ENCODE results near the gene ENTR1.
A peak's percentile ranks its signal among the peaks of the same experiment; 100 is the strongest.

ENTR1 gene

DNA sequence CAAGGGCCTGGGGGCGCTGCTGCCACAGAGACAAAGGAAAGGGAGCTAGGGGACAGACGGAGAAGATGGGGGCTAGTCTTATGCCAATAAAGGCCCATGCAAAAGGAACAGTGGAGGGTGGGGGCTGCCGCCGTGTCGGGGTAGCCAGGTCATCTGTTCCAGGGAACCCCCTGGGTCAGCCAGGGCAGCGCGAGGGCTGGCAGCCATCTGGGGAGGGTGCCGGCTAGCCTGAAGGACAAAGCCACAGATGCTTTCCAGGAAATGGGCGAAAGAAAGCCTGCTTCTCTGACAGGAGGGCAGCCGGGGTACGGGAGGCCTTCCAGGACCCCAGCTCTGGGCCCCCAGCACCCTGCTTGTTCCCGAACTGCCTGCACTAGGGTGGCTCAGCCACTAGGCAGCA, 35.3 kb downstream of the ENTR1 start:
- no peak for DNase-seq

DNA sequence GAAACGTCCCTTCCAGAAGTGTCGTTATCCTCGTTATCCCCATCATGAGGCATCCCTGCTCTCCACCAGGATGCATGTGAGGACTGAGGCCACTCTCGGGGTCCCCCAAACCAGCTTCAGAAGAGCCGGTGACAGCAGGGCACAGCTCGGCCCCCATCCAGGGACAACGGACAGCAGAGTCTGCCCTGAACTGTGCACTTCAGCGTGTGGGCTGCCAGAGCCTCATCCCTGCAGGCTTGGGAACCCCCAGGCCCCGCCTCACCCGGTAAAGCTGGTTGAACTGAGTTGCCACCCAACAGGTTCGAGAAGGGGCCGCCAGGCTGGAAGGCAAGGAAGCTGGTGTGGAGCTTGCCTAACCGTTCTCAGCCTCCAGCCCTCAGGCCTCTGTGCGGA, 36.2 kb downstream of the ENTR1 start:
- DNase-seq: no peak

DNA sequence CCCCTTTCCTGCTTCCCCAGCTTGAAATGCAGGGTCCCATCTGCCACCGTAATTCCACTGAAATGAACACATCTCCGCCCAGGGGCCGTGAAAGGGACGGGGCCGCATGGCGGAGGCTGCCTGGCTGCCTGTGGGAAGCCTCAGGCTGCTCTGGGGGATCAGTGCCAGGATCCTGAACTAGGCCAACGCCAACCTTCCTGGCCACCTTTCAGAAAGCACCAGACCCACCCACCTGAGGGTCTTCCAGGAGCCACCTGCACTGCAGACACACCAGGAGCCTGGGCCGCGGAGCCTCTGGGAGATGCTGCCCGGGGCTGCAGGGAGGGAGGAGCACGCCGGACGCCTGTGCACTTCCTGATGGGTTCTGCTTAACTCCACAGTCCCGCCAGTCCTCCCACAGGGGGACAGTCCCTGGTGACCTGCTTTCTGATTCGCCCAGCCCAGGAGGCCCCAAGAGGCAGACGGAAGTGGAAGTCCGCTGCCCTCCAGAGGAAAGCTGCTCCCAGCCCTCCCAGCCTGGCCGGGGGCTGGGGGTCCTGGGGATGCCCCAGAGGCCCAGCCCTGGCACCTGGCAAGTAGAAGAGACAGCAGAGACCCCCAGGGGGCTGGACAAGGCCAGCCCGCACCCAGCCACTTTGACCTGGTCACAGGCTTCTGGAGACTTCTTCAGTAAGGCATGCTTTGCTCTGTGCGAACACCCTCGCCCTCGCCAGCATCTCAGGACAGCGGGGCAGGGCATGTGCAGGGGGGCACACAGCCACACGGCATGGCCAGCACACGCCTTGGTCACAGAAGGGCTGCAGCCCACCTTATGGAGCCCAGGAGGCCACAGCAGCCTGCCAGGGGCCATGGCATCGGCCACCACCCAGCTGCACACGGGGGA, 36.9 kb downstream of the ENTR1 start, which contains the start of gene CARD9:
CARD9 (minus strand) TSS at position 370 of the 883 bp plus-strand sequence. CDS start 1,591 bp downstream, outside the sequence.
- peak in 1 of 2 donors; percentile 45 for DNase-seq

DNA sequence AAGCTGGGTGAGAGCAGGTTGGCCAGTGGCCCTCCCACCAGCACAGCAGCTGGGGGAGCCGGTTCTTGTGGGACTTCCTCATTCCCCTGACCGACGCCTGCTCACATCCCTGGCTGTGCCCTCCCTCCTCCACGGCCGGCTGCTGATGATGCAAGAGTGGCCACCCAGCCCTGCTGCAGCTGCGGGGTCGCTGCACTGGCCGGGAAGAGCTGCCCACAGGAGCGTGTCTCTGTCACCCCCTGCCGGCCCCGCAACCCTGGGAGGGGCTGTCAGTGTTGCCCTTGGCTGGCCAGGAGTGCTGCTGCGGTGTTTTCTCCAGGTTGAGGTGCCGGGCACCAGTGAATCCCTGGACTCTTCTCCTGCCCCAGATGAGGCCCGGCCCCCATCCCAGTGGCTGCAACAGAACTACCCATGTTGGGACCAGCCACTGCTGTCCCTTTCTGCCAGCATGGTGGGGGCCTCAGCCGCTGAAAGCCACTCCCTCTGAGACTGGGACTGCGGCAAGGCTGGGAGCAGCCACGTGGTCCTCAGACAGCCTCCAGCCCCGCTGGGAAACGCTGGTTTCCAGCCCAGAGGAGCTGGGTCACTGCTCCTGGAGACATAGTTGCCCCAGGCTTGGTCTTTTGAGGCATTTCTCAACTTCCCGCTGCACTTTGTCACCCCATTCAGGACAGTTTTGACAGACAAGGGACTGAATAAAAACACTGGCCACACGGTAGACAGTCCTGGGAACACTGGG, 37.7 kb downstream of the ENTR1 start:
- peak in 1 of 2 donors; percentile 51 for DNase-seq

DNA sequence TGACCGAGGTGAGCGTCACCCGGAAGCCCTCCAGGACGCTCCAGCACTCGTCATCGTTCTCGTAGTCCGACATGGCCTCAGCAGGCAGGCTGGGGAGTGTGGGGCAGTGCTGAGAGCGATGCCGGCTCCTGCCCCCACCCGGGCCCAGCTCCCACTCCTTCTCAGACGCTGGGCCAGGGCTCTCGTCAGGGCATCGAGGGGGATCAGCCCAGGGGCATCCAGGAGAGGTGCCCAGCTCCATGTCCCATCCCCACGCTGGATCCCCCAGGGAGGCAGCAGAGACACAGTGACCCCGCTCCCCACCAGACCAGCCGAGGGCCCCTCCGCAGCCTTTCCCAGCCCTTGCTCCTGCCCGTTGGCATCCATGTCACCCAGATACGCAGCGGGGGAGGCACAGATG, 38.4 kb downstream of the ENTR1 start:
- DNase-seq: no peak

DNA sequence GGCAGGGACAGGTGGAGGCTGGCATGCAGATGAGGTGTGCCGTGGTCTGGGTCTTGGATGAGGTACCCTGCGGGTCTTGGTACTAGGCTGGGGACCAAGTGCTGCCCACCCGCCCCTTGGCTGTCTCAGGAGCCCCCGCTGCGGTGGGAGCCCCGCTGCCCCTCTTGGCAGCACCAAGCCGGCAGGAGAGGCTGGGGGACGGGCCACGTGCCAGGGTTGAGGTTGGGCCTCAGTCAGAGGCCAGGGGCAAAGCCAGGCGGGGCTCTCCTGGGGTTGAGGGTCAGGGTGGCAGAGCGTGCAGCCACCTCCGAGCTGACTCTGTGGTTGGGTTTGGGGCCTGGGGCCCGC, 38.9 kb downstream of the ENTR1 start:
- DNase-seq: no peak

DNA sequence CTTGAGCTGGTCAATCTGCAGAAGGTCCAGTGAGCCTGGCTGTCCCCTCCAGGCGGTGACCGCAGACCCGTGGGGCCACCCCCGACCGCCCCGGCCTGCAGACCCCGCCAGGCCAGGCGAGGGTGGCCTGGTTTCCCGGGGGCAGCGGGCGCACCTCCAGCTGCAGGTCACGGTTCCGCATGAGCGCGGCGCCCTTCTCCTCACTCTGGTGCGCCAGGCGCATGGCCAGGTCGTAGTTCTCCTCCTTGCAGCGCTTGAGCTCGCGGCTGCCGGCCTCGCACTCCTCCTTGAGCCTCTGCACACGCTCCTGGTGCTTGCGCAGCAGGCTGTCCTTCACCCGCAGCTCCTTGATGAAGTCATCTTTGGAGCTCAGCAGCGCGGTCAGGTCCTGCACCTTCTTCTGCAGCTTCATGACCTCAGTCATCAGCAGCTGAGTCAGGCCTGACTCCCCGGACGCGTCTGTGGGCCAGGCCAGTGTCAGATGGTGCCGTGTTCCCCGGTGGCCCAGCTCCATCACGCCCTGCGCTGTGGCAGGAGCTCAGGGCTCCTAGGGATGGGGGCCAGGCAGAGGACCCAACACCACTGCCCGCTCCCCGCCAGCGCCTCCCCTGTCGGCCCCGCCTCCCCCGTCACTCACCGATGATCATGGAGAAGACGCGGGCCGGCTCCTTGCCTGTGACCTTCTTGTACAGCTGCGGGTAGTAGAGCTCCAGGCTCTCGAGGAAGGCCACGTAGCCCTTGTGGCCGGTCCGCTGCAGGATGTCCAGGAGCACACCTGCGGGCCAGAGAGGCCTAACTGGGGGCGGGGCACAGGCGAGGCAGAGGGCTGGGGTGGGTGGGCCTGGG, 39.5 kb downstream of the ENTR1 start:
- DNase-seq: no peak

DNA sequence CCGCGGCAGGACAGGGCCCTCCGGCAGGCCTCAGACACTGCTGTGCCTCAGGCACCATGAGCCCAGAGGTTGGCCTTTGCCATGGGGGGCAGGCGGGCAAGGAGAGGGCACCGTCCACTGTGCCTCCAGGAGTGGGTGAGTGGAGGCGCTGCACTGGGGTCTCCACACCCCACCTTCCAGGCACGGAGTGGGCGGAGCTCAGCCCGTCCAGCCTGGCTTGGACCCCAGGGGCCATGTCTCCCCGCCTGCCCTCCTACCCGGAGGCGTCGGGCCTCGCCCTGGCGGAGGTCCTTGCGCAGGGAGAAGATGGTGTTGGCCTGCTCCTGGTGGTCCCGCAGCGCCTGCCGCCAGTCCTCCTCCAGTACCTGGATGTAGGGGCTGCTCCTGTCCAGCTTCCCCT, 40.4 kb downstream of the ENTR1 start:
- no peak for DNase-seq

DNA sequence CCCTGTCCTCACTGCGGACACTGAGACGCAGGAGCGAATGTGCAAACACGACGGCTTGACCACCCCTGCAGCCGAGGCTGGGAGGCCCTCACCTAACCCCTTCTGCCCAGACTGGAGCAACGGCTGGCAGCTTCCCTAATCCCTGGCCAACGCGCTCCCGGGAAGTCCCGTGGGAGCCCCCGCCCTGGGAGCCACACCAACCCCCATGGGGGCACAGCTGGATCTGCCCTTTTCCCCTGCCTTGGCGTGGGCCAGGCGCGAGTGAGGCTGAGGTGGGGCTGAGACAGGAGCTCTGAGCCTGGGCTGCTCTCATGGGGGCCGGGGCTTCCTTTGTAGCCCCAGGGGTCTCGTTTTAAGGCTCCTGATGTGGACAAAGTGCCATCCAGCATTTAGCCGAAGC, 42.2 kb downstream of the ENTR1 start:
- DNase-seq: no peak

DNA sequence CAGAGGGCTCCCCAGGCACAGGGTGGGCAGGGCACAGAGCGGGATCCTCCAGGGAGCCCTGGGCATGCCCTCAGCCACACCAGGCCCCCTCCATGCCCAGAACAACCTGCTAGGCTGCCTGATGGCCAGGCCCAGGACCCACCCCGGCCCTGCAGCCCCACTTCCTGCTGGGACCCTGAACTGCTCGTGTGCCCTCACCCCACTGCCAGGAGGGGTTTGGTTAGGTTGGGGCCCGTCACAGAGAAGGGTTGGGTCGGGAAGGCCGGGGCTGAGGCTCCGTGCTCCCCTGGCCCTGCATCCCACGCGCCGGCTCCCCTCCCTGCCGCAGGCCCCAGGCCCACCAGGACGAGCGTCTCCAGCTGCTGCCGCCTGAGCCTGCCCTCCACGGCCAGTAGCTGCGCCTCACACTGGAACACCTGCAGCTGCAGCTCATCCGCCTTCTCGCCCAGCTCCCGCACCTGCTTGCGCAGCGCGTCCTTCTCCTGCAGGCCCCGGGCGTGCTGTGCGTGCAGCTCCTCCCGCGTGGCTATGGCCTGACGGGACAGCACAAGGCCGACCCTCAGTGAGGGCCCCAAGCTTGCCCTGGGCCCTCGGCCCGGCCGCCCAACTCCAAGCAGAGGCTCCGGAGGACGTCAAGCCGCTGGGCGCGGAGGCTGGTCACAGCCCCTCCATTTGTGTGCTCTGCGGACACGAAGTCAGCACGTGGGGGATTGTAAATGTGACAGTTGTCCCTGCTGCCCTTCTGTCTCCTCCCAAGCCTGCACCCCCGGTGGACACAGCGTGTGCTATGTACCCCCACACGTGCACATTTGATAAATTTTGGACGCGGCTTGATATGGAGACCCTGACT, 42.9 kb downstream of the ENTR1 start:
- DNase-seq: no peak

DNA sequence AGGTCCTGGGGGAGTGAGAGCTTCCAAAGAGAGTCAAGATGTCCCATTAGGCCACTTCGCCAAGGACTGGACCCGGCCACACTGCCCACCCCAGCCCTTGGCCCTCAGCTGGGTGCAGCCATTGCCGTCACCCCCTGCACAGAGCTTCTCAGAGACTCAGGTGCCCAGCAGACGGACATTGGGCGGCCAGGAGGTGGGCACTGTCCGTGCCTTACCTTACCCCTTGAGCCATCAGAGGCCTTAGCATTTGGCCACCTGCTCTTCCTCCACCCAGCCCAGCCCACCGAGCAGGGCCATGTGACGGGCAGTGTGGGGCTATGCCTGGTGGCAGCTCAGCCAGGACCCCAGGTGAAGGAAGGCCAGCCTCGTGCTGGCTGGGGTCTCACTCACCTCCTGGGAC, 43.6 kb downstream of the ENTR1 start:
- DNase-seq: no peak

DNA sequence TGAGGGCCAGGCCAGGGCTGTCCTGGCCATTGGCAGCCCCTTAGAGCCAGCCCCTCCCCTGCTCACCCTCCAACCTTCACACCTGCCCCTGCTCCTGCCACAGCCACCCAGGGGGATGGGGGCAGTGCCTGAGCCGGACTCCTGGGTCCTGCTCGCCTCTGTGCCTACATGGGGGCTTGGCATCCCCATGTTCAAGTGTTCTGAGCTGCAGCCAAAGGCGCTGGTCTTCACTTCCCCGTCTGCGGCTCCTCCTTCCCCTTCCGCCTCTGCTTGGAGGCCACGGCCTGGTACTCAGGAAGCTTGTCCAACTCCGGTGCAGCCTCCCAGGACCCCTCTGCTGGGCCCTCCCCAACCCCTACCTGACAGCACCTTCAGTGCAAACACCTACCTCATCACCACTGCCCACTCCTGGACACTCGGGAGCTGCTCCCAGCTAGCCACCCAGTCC, 44.6 kb downstream of the ENTR1 start:
- DNase-seq: peak in 1 of 2 donors; percentile 15

DNA sequence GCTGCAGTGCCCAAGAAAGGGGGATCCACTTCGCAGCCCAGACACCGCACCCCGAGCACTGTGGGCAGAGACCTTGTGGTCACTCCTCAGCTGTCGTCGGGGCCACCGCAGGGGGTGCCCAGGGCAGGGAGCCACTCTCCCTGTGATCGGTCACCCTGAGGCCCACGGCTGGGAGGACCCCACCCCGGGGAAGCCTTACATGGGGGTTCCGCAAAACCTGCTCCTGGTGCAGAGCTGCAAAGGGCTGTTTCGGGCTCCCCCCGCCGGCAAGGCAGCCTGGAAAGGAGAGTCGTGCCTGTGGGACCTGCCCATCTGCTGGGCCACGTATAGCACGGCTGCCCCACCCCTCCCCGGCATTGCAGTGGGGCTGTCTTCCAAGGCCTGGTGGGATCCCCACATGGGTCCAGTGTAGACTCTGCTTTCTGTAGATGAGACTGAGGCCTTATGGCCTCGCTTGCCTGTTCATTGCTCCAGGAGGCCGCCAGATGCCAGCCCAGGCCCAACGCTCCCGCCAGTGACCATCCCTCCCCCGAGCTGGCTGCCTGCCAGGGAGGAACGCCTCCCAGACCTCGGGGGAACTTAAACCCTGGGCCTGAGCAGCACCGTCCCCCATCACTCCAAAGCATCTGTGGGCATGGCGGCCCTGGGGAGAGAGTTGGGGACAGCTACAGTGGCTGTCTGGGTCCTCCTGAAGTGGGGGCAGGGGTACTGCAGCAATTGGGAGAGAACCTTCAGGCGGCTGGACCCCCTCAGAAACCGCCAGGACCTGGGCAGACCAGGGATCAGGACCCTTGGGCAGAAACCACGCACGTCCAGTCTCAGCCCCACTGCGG, 45.3 kb downstream of the ENTR1 start:
- DNase-seq: no peak

DNA sequence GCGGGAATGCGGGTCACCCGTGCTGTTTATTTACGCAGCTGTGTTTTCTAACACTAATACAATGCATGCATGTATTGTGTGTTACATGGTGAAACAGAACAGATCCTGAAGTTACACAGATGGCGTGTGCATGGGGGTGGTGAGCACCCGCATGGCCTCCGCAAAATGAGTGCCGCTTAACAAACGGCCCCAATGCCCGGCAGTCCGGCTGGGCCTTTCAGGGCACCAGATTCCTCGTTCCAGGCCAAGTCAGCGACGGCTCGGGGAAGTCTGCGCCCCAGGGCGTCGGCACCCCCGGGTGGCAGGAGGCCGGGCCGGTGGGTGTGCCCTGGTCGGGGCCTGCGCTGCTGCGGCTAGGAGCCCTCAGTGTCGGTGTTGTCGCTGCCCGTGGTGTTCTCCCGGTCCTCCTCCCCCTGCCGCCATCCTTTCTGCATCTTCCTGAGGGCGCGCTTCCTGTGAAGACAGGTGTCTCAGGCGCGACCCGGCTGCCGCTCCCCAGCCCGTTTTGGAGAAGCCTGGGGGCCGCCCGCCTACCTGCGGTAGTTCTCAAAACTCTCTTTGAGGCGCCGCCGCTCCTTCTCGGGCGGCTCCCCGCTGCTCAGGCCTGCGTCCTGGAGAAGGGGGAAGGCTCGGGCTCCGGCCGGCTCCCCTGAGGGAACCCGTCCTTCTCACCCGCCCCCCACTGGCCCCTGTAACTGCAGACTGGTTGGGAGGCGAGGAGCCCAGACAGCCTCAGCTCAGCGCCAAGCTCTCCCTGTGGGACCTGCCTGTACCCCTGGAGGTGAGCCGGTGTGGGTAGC, 46.3 kb downstream of the ENTR1 start:
- DNase-seq: no peak

DNA sequence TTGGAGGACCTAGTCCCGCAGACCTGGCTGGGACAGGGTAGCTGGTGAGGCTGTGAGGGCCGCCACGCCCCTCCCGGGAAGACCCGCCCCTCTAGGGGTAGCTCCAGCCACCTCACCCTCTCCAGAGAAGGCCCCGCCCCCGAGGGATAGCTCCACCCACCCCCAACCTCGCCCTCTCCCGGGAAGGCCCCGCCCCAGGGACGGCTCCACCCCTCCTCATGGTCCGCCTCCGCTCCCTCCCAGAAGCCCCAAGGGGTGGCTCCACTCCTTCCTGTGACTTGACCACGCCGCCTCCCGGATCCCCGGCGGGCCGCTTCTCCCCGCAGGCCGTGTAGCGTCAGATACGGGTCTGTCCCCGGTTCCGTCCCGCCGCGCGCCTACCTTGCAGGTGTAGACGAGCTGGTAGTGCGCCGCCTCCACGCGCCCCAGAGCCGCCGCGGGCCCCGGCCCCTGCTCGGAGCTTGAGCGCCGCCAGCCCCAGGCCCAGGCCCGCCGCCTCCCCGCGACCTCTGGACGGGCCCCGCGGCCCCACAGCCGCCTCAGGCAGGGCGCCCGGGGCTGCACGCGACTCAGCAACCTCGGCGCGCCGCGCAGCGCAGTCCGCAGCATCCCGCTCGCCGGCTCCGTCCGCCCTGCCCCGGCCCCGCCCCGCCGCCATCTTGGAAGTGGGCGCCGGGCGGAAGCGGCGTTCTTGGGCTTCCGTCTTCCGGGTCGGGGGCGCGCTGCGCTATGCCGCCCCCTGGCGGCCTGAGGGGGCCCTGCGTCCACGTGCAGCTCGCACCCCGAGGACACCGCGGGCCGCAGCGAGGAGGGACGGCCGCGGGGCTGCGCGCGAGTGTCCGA, 47.1 kb downstream of the ENTR1 start, which contains the start of gene DNLZ:
DNLZ (minus strand) TSS at position 639 of the 843 bp plus-strand sequence; CDS start at position 609, 30 bp downstream.
- DNase-seq: peak; percentile 93 to 95

DNA sequence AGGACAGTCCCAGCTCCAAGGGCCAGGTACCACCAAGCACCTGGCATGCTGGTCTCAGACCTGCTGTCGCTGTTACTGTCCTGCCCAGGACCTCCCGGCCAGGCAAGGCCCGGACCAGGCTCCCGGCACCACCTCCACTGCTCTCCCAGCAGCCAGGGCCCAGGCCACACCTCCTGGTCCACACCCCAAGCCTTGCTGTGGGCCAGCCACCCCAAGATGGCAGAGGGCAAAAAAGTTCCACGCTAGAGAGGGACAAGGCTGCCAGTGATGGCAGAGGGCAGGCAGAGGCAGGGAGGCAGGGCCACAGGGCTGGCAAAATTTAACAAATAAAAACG, 48.0 kb downstream of the ENTR1 start:
- DNase-seq: no peak

DNA sequence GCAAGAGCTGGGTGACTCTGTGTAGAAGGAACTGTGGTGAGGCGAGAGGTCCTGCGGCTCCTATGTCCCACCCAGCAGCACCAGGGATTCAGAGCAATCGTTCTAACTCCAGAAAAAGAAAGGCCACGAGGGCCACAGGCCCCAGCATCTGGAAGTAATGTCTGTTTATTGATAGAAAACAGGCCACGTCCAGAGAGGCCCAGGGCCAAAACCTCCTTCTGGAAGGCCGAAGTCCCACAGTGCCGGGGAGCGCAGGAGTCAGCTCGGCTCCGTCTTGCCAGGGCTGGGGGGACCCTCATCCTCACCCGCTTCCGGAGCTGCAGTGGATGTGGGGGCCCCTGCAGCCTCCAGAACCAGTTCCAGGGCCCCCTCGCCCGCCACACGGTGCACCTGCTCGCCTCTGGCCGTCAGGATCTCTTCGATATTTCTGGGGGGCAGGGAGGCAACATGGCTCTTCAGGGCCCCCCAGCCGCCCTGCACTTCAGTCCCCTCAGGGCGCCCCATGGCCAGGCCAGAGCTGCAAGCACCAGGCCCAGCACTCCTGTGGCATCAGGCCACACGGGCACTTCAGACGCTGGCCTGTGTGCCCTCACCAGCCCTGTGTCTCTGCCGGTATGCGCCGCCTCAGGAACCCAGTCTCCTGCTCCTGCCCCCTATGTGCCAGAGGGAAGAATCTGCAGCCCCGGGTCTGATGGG, 48.5 kb downstream of the ENTR1 start:
- no peak for DNase-seq

DNA sequence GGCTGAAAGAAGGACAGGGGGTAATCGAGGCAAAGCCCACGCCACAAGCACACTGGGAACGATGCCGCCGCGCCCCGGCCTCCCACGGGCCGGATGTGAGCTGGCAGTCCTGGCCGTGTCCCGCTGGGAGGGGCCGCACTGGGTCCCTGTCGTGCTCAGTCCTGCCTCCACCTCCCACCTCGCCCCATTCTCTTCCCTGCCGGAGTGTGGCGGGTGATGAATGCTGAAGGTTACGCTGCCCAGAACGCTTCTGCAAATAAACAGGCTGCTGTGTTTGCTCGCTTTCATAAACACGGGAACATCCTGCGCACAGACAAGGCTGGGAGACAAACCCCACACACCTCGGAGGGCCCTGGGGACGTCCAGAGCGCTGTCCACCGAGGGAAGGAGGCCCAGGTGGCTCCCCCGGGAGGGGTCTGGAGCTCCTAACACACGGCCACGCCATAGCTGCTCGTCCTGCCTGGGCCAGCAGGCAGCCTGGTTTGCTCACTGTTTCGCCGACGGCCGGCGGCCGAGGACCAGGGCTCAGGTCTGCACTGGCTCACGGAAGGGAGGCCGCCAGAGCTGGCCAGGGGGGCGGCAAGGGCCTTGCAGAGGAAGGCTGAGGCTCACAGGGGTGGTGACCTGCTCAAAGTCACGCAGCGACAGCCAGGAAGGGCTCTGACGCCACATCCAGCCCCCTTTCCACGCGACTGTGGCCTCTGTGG, 49.2 kb downstream of the ENTR1 start:
- no peak for DNase-seq
